ENCODE data around the gene SNX9.

Gene SNX9

DNA sequence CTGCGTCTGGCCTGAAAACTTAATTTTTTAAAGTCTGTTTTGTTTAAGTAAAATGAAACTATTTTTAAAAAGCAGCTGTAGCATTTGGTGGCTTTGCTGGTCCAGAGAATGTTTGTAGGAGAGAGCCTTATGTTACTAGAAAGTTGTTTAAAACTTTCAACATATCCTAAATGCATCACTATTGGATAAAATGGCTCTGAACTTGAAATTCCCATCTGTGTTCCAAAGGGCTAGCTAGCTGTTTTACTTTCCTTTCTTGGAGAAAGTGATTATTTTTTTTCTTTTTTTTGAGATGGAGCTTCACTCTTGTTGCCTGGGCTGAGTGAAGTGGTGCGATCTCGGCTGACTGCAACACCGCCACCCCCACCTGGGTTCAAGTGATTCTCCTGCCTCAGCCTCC, 161.1 kb downstream of the SNX9 start:
- Histone ChIP-seq H3K14ac (ENCODE audit: low read length) (no peak overlapping the region), H3K79me1 (ENCODE audit: low read length) (peaks cover 20% of the 10 kb centered on the region), H3K4me3 (ENCODE audit: low read depth, low read length) (no peak overlapping the region), H2BK12ac (ENCODE audit: low read length) (no peak overlapping the region), H3K4me2 (ENCODE audit: low read length) (no peak overlapping the region), H3K18ac (ENCODE audit: low read length) (no peak overlapping the region), H3K4me1 (ENCODE audit: control insufficient read depth in 1 of 2, insufficient read depth in 2 of 2, low read length in 2 of 2) (peaks cover 21 to 27% of the 10 kb centered on the region in 2 experiments), H3K4ac (ENCODE audit: low read depth, low read length) (peak overlapping the region; percentile 4), H4K12ac (ENCODE audit: low read depth, low read length) (no peak overlapping the region), H2BK5ac (ENCODE audit: low read depth, low read length, poor library complexity) (no peak overlapping the region), H3K79me2 (ENCODE audit: control insufficient read depth, insufficient read depth, low read length, poor library complexity) (peaks cover 21% of the 10 kb centered on the region), H4K8ac (ENCODE audit: low read depth, low read length) (no peak overlapping the region), H2AK5ac (ENCODE audit: low read length) (no peak overlapping the region), H3K9ac (ENCODE audit: low read length) (no peak overlapping the region), H4K91ac (ENCODE audit: low read depth, low read length) (no peak overlapping the region), H2BK120ac (ENCODE audit: insufficient read depth, low read length, poor library complexity) (no peak overlapping the region), H2AFZ (ENCODE audit: insufficient read depth, low read length, poor library complexity) (no peak overlapping the region), H3K23ac (ENCODE audit: low read length) (no peak overlapping the region), H3K27me3 (ENCODE audit: insufficient read depth, low read length) (no peaks in the 10 kb centered on the region), H3K27ac (ENCODE audit: low read depth, low read length) (no peak overlapping the region), H3K36me3 (ENCODE audit: control insufficient read depth in 1 of 2, insufficient read depth in 2 of 2, low read length in 2 of 2) (no peaks in the 10 kb centered on the region), H3K9me3 (ENCODE audit: insufficient read depth, low read depth, low read length) (no peaks in the 10 kb centered on the region)
- no CpG with 5 or more reads among the region's 4 CpGs for WGBS (ENCODE audit: extremely low coverage, insufficient coverage, insufficient read length)
- DNase-seq = no peak

DNA sequence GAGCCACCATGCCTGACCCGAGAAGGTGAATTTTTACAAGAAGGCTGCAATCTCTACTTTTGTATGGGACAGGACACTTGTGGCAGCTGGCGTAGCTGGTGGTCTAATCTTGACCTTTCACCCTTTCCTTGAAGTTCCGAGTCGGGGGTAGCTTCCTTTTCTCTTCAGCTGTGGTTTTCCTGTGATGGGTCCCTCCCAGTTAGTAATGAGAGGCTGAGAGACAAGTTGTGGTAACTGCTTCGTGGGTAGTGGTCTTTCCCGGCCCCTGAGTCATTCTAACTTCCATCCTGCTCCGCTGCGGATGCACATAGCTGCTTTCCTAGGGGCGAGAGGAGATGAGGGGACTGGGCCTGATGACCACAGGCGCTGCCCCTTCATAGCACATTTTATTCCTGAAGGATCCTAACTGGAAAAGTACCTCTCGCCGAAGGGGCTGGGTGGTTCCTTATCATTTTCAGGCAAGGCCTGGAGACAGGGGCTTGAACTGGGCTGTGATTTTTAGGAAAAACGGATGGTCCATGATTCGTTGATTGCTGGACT, 161.7 kb downstream of the SNX9 start:
- Histone ChIP-seq H3K27ac (ENCODE audit: low read depth, low read length) (no peak overlapping the region), H3K79me1 (ENCODE audit: low read length) (peaks cover 21% of the 10 kb centered on the region), H3K4me2 (ENCODE audit: low read length) (peak overlapping the region; percentile 8), H3K14ac (ENCODE audit: low read length) (no peak overlapping the region), H4K91ac (ENCODE audit: low read depth, low read length) (peak overlapping the region; percentile 1), H2AFZ (ENCODE audit: insufficient read depth, low read length, poor library complexity) (no peak overlapping the region), H2AK5ac (ENCODE audit: low read length) (no peak overlapping the region), H3K36me3 (ENCODE audit: control insufficient read depth in 1 of 2, insufficient read depth in 2 of 2, low read length in 2 of 2) (no peaks in the 10 kb centered on the region), H4K8ac (ENCODE audit: low read depth, low read length) (no peak overlapping the region), H2BK120ac (ENCODE audit: insufficient read depth, low read length, poor library complexity) (no peak overlapping the region), H3K79me2 (ENCODE audit: control insufficient read depth, insufficient read depth, low read length, poor library complexity) (peaks cover 22% of the 10 kb centered on the region), H4K12ac (ENCODE audit: low read depth, low read length) (no peak overlapping the region), H3K4me1 (ENCODE audit: control insufficient read depth in 1 of 2, insufficient read depth in 2 of 2, low read length in 2 of 2) (peaks cover 25 to 31% of the 10 kb centered on the region in 2 experiments), H2BK5ac (ENCODE audit: low read depth, low read length, poor library complexity) (no peak overlapping the region), H3K9me3 (ENCODE audit: insufficient read depth, low read depth, low read length) (no peaks in the 10 kb centered on the region), H3K9ac (ENCODE audit: low read length) (no peak overlapping the region), H2BK12ac (ENCODE audit: low read length) (no peak overlapping the region), H3K27me3 (ENCODE audit: insufficient read depth, low read length) (no peaks in the 10 kb centered on the region), H3K23ac (ENCODE audit: low read length) (no peak overlapping the region), H3K18ac (ENCODE audit: low read length) (peak overlapping the region; percentile 4), H3K4me3 (ENCODE audit: low read depth, low read length) (no peak overlapping the region), H3K4ac (ENCODE audit: low read depth, low read length) (peak overlapping the region; percentile 4)
- no CpG with 5 or more reads among the region's 14 CpGs for WGBS (ENCODE audit: extremely low coverage, insufficient coverage, insufficient read length)
- no peak for DNase-seq

DNA sequence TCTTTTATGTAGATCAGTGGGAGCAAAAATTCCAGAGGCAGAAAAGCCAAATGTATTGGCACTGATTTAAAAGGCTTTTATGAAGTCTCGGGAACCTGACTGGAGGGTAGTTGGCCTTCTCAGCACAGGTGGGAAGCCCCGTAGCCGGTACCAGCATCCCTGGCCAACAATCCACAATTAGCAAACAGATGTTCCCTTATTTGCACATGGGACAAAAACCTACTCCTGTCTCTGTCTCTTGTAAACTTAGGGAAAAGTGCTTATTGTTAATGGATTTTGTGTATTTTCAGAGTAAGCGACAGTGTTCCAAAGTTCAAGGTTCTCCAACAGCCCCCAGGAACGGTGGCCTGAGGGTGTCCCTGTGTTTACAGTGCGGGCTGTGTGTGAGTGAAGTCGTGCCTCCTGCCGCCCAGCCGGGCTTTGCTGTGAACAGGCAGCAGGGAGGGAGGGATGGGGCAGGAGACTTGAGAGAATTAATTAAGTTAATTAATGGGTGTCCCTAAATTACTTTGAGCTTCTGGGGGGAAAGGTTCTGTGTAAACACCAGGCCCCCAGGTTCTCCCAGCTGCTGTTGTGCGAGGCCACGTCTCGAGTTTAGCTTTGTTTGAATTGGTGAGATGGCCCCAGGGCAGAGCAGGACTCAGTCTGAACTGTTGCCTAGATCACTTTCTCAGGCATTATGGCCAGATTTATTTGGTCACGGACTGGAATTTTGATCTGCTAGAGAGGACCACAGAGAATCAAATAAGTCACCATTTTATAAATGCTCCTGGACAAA, 162.5 kb downstream of the SNX9 start:
- Histone ChIP-seq H4K91ac (ENCODE audit: low read depth, low read length) (peak overlapping the region; percentile 72), H3K36me3 (ENCODE audit: control insufficient read depth in 1 of 2, insufficient read depth in 2 of 2, low read length in 2 of 2) (no peaks in the 10 kb centered on the region), H3K14ac (ENCODE audit: low read length) (no peak overlapping the region), H3K79me1 (ENCODE audit: low read length) (peaks cover 23% of the 10 kb centered on the region), H3K4ac (ENCODE audit: low read depth, low read length) (peak overlapping the region; percentile 71), H3K79me2 (ENCODE audit: control insufficient read depth, insufficient read depth, low read length, poor library complexity) (peaks cover 28% of the 10 kb centered on the region), H3K27ac (ENCODE audit: low read depth, low read length) (peak overlapping the region; percentile 65), H3K23ac (ENCODE audit: low read length) (no peak overlapping the region), H4K8ac (ENCODE audit: low read depth, low read length) (peak overlapping the region; percentile 34), H2BK12ac (ENCODE audit: low read length) (peak overlapping the region; percentile 44), H3K18ac (ENCODE audit: low read length) (no peak overlapping the region), H3K9me3 (ENCODE audit: insufficient read depth, low read depth, low read length) (no peaks in the 10 kb centered on the region), H3K4me1 (ENCODE audit: control insufficient read depth in 1 of 2, insufficient read depth in 2 of 2, low read length in 2 of 2) (peaks cover 33 to 39% of the 10 kb centered on the region in 2 experiments), H3K4me2 (ENCODE audit: low read length) (peak overlapping the region; percentile 54), H3K27me3 (ENCODE audit: insufficient read depth, low read length) (no peaks in the 10 kb centered on the region), H3K4me3 (ENCODE audit: low read depth, low read length) (no peak overlapping the region), H2AK5ac (ENCODE audit: low read length) (no peak overlapping the region), H2AFZ (ENCODE audit: insufficient read depth, low read length, poor library complexity) (no peak overlapping the region), H4K12ac (ENCODE audit: low read depth, low read length) (no peak overlapping the region), H3K9ac (ENCODE audit: low read length) (no peak overlapping the region), H2BK5ac (ENCODE audit: low read depth, low read length, poor library complexity) (peak overlapping the region; percentile 57), H2BK120ac (ENCODE audit: insufficient read depth, low read length, poor library complexity) (peak overlapping the region; percentile 79)
- DNase-seq = peak; percentile 72 to 85
- no CpG with 5 or more reads among the region's 13 CpGs for WGBS (ENCODE audit: extremely low coverage, insufficient coverage, insufficient read length)

DNA sequence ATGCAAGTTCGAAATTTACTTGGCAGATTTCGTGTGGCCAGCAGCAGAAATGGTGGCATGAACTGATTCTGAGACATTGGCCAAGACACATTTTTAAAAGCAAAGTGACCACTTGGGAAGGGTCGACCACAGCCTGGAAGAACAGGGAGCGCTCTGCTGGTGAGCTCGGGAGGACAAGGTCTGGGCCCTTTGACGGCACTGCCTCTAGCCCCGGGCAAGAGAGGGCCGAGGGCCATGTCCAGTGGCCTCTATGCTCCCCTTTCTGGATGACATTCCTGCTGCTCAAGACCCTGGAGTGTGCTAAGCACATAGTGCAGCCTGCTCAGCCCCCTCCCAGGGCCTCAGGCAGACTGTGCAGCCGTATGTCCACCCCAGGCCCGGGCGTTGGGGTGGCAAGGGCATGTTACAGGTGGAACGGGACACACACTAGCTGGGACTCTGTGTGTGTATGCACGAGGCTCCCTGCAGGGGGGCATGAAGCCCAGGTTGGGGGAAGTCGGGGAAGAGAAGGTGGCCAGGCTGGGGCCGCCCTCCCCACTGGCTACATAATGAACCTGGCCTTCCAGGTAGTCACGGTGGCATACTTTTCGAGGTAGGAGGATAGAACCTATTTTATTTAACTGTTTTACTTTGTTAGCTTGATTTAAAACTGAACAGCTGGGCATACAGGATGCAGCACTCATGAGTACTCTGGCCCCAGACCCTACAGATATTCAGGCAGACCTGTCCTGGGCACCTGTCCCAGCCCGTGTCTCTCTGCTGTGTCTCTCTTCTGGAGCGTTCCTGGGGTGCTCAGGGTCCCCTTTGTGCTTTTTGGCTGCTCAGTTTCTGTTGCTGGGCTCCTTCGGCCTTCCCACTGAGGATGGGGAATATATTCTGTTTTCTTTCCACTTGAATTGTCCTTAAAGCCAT, 165.0 kb downstream of the SNX9 start:
- DNase-seq = no peak
- H4K91ac ChIP-seq (ENCODE audit: low read depth, low read length) = peak overlapping the region; percentile 19
- H2BK12ac ChIP-seq (ENCODE audit: low read length) = no peak overlapping the region
- H3K36me3 ChIP-seq (ENCODE audit: control insufficient read depth in 1 of 2, insufficient read depth in 2 of 2, low read length in 2 of 2) = no peaks in the 10 kb centered on the region
- H3K4me2 ChIP-seq (ENCODE audit: low read length) = no peak overlapping the region
- no peaks in the 10 kb centered on the region for H3K27me3 ChIP-seq (ENCODE audit: insufficient read depth, low read length)
- no peak overlapping the region for H2AK5ac ChIP-seq (ENCODE audit: low read length)
- peaks cover 8% of the 10 kb centered on the region for H3K79me1 ChIP-seq (ENCODE audit: low read length)
- no peak overlapping the region for H3K4me3 ChIP-seq (ENCODE audit: low read depth, low read length)
- H3K4me1 ChIP-seq (ENCODE audit: control insufficient read depth in 1 of 2, insufficient read depth in 2 of 2, low read length in 2 of 2) = peaks cover 27 to 33% of the 10 kb centered on the region in 2 experiments
- no peak overlapping the region for H4K12ac ChIP-seq (ENCODE audit: low read depth, low read length)
- H3K27ac ChIP-seq (ENCODE audit: low read depth, low read length) = peak overlapping the region; percentile 13
- no peak overlapping the region for H3K23ac ChIP-seq (ENCODE audit: low read length)
- H3K9me3 ChIP-seq (ENCODE audit: insufficient read depth, low read depth, low read length) = no peaks in the 10 kb centered on the region
- H3K9ac ChIP-seq (ENCODE audit: low read length) = no peak overlapping the region
- H2BK120ac ChIP-seq (ENCODE audit: insufficient read depth, low read length, poor library complexity) = peak overlapping the region; percentile 25
- H3K4ac ChIP-seq (ENCODE audit: low read depth, low read length) = peak overlapping the region; percentile 38
- no peak overlapping the region for H2AFZ ChIP-seq (ENCODE audit: insufficient read depth, low read length, poor library complexity)
- H3K14ac ChIP-seq (ENCODE audit: low read length) = peak overlapping the region; percentile 14
- WGBS (ENCODE audit: extremely low coverage, insufficient coverage, insufficient read length) = no CpG with 5 or more reads among the region's 20 CpGs
- peak overlapping the region; percentile 35 for H4K8ac ChIP-seq (ENCODE audit: low read depth, low read length)
- no peak overlapping the region for H3K18ac ChIP-seq (ENCODE audit: low read length)
- no peak overlapping the region for H2BK5ac ChIP-seq (ENCODE audit: low read depth, low read length, poor library complexity)
- H3K79me2 ChIP-seq (ENCODE audit: control insufficient read depth, insufficient read depth, low read length, poor library complexity) = peaks cover 20% of the 10 kb centered on the region

Data from trophoblast cell (in vitro differentiated cells and primary cell).